H1 (cell line): Measurements from ENCODE around the gene HABP4. TPM values are rescaled to one million over a fixed set of nuclear protein-coding genes. Genes with fewer than 3 reads are reported as not detected.

Experiments
- CHD7 ChIP-seq: fragments of 300-600 bp; sonication (generic); IDR thresholded peaks from 2 replicates; pipeline ENCODE4 v1.7.1; 2012; ENCODE audit warnings: low read length, moderate library complexity, mild to moderate bottlenecking, inconsistent platforms; ENCODE audit not compliant: insufficient replicate concordance
- HDAC2 ChIP-seq, 2 experiments: fragments of 300-600 bp in 1 of 2; sonication (generic) in 1 of 2; IDR thresholded peaks; 2 replicates each; pipeline ENCODE4 v1.6.1; 2011 to 2012; ENCODE audit warnings: low read depth in 2 of 2, low read length in 2 of 2, mild to moderate bottlenecking in 2 of 2, moderate library complexity in 2 of 2, borderline replicate concordance in 1 of 2, inconsistent platforms in 1 of 2
- HDAC6 ChIP-seq: IDR thresholded peaks from one replicate; pipeline ENCODE4 v1.7.1; 2012; ENCODE audit warnings: low read depth, mild to moderate bottlenecking, inconsistent platforms, low read length, moderate library complexity
- KDM4A ChIP-seq: IDR thresholded peaks from one replicate; pipeline ENCODE4 v1.7.1; 2012; ENCODE audit warnings: low read depth, mild to moderate bottlenecking, moderate library complexity, low read length, inconsistent platforms; ENCODE audit not compliant: severe bottlenecking
- PHF8 ChIP-seq: fragments of 200-600 bp; sonication (generic); conservative IDR thresholded peaks from 2 replicates; pipeline ENCODE4 v1.7.1; 2012; ENCODE audit warnings: low read depth, mild to moderate bottlenecking, inconsistent platforms, low read length, moderate library complexity
- POLR2AphosphoS5 ChIP-seq: IDR thresholded peaks from 2 replicates; pipeline ENCODE4 v1.6.1; 2011; ENCODE audit warnings: low read depth, low read length
- SAP30 ChIP-seq: fragments of 300-600 bp; sonication (generic); IDR thresholded peaks from 2 replicates; pipeline ENCODE4 v1.7.1; 2012; ENCODE audit warnings: low read length, moderate library complexity, mild to moderate bottlenecking, inconsistent platforms; ENCODE audit not compliant: insufficient read depth, insufficient replicate concordance
- USF2 ChIP-seq: IDR thresholded peaks from 2 replicates; pipeline ENCODE4 v1.6.1; 2011; ENCODE audit warnings: low read length, improper control_type of control experiment
- polyA plus RNA-seq, 7 experiments: library from polyadenylated mRNA; depleted of rRNA in 3 of 7; stranded (reverse) in 5 of 7; unstranded in 2 of 7; fragments of >200 nt in 5 of 7; fragments of 200-250 nt in 2 of 7; gene quantifications; 1 replicate in 5 of 7; 2 replicates in 1 of 7; 4 replicates in 1 of 7; pipeline versions ENCODE4 v1.2.1 to v1.2.3, GENCODE V29; 2011 to 2013; ENCODE audit warnings: missing spikeins in 2 of 7, mixed read lengths in 2 of 7
- total RNA-seq: library from RNA; stranded (reverse); fragmentation: NEBNext Ultra II Directional; extraction: Animal tissue kit (Norgen Biotek cat#: 25700); gene quantifications from 2 replicates; pipeline ENCODE4 v1.2.1, GENCODE V29; 2021

The HABP4 gene
- total and polyA plus RNA-seq, 2 of the 8 experiments (the other 6 are each of a cell fraction or from before 2014, with no cell fraction given), result 3.3 to 11.2 TPM

- no peak for TF ChIP-seq CHD7
- TF ChIP-seq USF2, result no peak
- TF ChIP-seq HDAC2 (IDR thresholded peaks at IDR 0.05; ENCODE audit: borderline replicate concordance in 1 of 2, low read depth in 2 of 2, low read length in 2 of 2), result no peak
- TF ChIP-seq HDAC6, result no peak
- TF ChIP-seq KDM4A, result no peak
- TF ChIP-seq POLR2AphosphoS5, result no peak
- no peak for TF ChIP-seq SAP30
- TF ChIP-seq PHF8, result no peak
Measured at GRCh38 chr9:96459268-96460007, 9.5 kb downstream of the HABP4 start (continued).
